Stimulated activated effector memory CD8-positive, alpha-beta T cell treated with anti-CD3 and anti-CD28 coated beads, Interleukin-12 subunit alpha, Interleukin-12 subunit beta, amount 100 ng/mL, for 72 hours (primary cell): ENCODE results near the gene MYO1A.
"Not testable (repeated sequence)": the region's sequence is repeated elsewhere in the genome, so short reads cannot be mapped to it uniquely, and the experiment has no call there.

Source experiments
- ATAC-seq: fragments of 150-1000 bp; cut with Tn5 transposase; 2 replicates; pipeline ENCODE4 v1.10.0; 2021
- DNase-seq, 2 donors: peaks; one replicate each; pipeline ENCODE4 v3.0.0; 2021 to 2022; ENCODE audit warnings: low spot score in 2 of 2
- H3K27ac Mint-ChIP-seq: one replicate; pipeline ENCODE4 v1.8.0; 2022; ENCODE audit warnings: mild to moderate bottlenecking, mixed read lengths
- H3K36me3 Mint-ChIP-seq: one replicate; pipeline ENCODE4 v1.8.0; 2022; ENCODE audit warnings: mild to moderate bottlenecking, mixed read lengths
- H3K4me1 Mint-ChIP-seq: one replicate; pipeline ENCODE4 v1.8.0; 2022; ENCODE audit warnings: mixed read lengths
- H3K4me3 Mint-ChIP-seq: one replicate; pipeline ENCODE4 v1.8.0; 2022; ENCODE audit warnings: mild to moderate bottlenecking, mixed read lengths
- H3K9me3 Mint-ChIP-seq: one replicate; pipeline ENCODE4 v1.8.0; 2022; ENCODE audit warnings: mixed read lengths

MYO1A gene

DNA sequence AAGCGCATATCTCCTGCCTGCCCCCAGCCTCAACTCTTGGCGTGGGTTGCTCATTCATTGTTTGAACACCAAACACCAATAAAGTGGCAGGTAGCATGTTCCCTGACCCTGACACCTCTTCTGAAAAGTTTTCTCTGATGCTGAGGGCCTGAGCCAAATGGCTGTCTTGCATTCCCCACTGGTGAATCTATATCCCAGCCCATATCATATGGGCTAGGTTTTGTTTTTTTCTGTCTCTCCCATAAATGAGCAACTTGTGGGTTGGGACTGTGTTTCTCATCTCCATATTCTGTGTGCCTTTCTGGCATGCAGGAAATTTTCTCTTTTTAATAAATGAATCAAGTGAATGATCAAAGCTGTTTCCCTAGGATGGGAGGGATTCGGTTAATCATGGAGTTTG, 5.0 kb downstream of the MYO1A start:
- ATAC-seq (no peak), DNase-seq (no peak)
- H3K36me3 Mint-ChIP-seq: no peaks in the 10 kb centered on the region
- no peak overlapping the region for H3K4me3 Mint-ChIP-seq
- H3K27ac Mint-ChIP-seq: no peak overlapping the region
- peaks cover 46% of the 10 kb centered on the region for H3K4me1 Mint-ChIP-seq
- no peaks in the 10 kb centered on the region for H3K9me3 Mint-ChIP-seq

DNA sequence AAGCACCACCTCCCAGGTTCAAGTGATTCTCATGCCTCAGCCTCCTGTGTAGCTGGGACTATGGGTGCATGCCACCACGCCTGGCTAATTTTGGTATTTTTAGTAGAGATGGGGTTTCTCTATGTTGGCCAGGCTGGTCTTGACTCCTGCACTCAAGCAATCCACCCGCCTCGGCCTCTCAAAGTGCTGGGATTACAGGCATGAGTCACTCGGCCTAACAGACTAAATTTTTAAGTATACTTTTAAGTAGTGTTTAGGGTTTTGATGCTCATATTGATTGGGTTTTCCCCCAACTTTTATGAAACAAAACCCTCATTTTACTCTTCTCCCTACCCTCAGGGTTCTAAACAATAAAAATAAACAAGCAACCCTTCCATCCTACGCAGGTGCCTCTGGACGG, 5.5 kb downstream of the MYO1A start:
- H3K27ac Mint-ChIP-seq: no peak overlapping the region
- no peak overlapping the region for H3K4me3 Mint-ChIP-seq
- peaks cover 45% of the 10 kb centered on the region for H3K4me1 Mint-ChIP-seq
- DNase-seq: no peak
- H3K9me3 Mint-ChIP-seq: no peaks in the 10 kb centered on the region
- ATAC-seq: no peak
- no peaks in the 10 kb centered on the region for H3K36me3 Mint-ChIP-seq

DNA sequence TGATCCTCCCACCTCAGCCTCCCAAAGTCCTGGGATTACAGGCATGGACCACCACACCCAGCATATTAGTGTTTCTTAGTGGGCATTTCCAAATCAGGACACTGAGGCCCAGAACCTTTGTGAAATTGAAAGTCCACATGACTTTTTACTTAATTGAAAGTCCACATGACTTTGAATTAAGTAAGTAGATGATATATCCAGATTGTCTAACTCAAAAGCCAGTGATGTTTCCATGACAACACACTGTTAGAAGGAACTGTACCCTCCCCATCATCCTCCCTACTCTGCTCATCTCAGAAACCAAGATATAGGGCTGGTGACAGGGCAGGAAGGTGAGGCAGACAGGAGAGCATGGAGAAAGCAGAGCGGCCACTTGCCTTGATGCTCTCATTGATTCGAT, 7.2 kb downstream of the MYO1A start:
- DNase-seq (no peak), ATAC-seq (no peak)
- H3K4me3 Mint-ChIP-seq: no peak overlapping the region
- no peak overlapping the region for H3K27ac Mint-ChIP-seq
- H3K36me3 Mint-ChIP-seq: no peaks in the 10 kb centered on the region
- H3K4me1 Mint-ChIP-seq: peaks cover 27% of the 10 kb centered on the region
- H3K9me3 Mint-ChIP-seq: no peaks in the 10 kb centered on the region

DNA sequence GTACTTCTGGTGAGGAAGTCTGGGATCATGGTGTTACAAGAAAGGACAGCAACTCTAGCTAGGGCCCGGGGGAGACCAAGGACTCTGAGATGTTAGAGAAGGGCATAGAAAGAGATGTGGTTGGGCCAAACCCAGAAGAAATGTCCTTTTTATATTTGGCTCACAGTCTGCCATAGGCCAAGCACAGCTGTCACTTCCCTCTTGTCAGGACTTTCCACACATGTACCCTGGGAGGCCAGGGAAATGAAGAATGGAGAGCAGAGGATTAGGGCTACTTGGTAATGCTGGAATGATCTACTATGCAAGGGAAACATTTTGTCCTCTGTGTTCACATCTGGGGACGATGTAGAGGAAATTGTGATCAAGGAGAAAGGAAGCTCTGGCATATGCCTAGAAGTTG, 9.2 kb downstream of the MYO1A start:
- H3K27ac Mint-ChIP-seq: no peak overlapping the region
- H3K9me3 Mint-ChIP-seq: no peaks in the 10 kb centered on the region
- DNase-seq: no peak
- no peak overlapping the region for H3K4me3 Mint-ChIP-seq
- no peak for ATAC-seq
- no peaks in the 10 kb centered on the region for H3K36me3 Mint-ChIP-seq
- H3K4me1 Mint-ChIP-seq: peaks cover 8% of the 10 kb centered on the region

DNA sequence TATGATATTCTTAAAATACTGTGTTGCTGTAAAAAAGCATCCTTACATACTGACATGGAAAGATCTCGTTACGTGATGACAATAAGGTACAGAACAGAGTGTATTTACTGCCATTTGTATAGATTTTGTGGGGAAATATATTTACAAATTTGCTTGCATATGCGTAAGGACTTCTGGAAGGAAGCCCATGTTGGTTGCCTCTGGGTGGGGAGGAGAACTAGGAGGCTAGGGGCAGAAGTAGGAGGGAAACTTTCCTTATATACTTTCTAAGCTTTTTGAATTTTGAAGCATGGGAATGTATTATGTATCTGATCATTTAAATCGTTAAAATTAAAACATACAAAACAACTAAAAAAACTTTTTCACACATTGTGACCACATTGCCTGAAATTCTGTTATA, 9.7 kb downstream of the MYO1A start:
- peaks cover 2% of the 10 kb centered on the region for H3K4me1 Mint-ChIP-seq
- DNase-seq (no peak), ATAC-seq (no peak)
- H3K9me3 Mint-ChIP-seq: no peaks in the 10 kb centered on the region
- H3K36me3 Mint-ChIP-seq: no peaks in the 10 kb centered on the region
- no peak overlapping the region for H3K27ac Mint-ChIP-seq
- no peak overlapping the region for H3K4me3 Mint-ChIP-seq

DNA sequence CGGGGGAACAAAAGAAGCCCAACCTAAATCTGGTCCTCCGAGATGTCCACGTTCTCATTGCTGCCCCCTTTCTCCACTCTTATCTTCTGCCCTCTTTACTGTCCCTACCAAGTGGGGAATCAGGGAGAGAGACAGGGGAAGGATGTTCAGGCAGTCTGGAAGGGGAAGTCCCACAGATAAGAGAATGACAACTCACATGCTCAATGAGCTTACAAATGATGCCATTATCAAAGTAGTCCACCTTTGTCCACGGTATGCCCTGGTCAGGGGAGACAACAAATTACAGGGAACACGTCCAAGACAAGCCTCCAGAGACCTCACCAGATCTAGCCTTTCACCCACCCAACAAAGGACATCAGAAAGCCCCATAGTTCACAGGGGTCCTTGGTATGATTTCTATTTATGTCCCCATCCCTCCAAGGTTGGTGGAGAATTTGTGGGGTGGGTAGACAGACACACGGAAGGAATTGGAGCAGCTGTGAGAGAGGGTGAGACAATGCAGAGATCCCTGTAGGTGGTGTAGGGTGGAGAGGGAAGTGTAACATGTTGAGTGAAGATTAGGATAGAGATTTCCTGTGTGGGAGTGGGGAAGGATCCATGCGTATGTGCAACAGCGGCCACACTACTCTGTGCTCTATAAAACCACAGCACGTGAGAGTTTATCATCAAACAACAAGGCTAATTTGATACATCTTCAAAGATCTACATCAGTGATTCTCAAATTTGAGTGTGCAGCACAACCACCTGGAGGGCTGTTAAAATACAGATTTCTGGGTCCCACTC, 10.7 kb downstream of the MYO1A start:
- ATAC-seq: no peak
- no peaks in the 10 kb centered on the region for H3K9me3 Mint-ChIP-seq

DNA sequence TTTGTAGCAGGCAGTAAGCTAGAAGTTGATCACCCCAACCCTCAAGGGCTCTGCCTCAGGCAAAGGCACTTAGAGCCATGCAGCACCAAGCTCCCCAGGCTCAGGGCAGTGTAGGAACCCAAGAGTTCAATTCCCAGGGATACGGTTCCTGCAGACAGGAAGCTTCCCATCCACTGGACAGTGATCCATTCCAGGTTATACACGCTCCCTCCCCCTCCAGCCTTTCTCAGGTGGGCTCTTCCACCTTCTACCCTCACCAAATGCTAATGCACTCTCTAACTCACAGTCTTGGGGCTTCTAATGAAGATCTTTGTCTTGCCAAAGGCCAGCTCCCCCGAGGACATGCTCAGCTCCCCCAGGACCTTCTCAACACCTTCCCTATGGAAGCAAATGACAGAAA, 12.7 kb downstream of the MYO1A start:
- H3K36me3 Mint-ChIP-seq: no peaks in the 10 kb centered on the region
- H3K27ac Mint-ChIP-seq: no peak overlapping the region
- no peaks in the 10 kb centered on the region for H3K4me1 Mint-ChIP-seq
- DNase-seq: no peak
- no peak for ATAC-seq
- no peaks in the 10 kb centered on the region for H3K9me3 Mint-ChIP-seq
- H3K4me3 Mint-ChIP-seq: no peak overlapping the region

More for the DNA sequence above, 10.7 kb downstream of the MYO1A start:
- no peaks in the 10 kb centered on the region for H3K36me3 Mint-ChIP-seq
- H3K4me3 Mint-ChIP-seq: no peak overlapping the region
- H3K27ac Mint-ChIP-seq: no peak overlapping the region
- no peak for DNase-seq
- no peaks in the 10 kb centered on the region for H3K4me1 Mint-ChIP-seq

DNA sequence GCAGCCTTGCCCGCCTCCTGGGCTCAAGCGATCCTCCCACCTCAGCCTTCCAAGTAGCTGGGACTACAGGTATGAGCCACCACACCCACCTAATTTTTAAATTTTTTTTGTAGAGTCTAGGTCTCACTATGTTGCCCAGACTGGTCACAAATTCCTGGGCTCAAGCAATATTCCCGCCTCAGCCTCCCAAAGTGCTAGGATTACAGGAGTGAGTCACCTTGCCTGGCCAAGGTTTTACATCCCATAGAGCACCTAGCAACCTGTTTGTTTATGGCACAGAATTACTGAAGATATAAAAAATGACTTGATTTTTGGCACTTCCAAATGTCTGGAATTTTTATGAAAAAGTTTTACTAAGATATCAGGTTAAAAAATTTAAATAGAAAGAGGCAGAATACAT, 16.5 kb downstream of the MYO1A start:
- no peaks in the 10 kb centered on the region for H3K36me3 Mint-ChIP-seq
- ATAC-seq (no peak), DNase-seq (no peak)
- no peaks in the 10 kb centered on the region for H3K9me3 Mint-ChIP-seq
- no peak overlapping the region for H3K4me3 Mint-ChIP-seq
- no peak overlapping the region for H3K27ac Mint-ChIP-seq
- peaks cover 19% of the 10 kb centered on the region for H3K4me1 Mint-ChIP-seq

DNA sequence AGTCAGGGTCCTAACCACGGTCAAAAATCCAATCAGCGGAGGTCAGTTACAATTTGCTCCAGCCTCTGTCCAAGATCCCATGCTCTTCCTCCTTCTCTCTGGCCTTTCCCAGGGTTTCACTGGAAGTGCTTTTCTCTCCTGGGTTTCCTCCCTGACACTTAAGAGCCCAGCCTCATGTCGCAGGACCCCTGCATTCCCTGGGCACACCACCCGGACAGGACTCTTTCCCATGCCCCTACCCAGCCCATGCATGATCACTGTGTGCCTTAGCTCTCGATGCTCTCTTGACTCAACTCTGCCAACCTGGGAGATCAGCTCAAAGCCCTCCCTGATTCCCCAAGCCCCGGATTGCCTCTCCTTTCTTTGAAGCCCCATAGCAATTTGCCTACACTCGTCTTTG, 18.1 kb downstream of the MYO1A start:
- Mint-ChIP-seq H3K4me3 (no peak overlapping the region), H3K4me1 (peaks cover 31% of the 10 kb centered on the region), H3K27ac (peak overlapping the region; percentile 63), H3K9me3 (no peaks in the 10 kb centered on the region), H3K36me3 (no peaks in the 10 kb centered on the region)
- ATAC-seq: no peak
- no peak for DNase-seq

DNA sequence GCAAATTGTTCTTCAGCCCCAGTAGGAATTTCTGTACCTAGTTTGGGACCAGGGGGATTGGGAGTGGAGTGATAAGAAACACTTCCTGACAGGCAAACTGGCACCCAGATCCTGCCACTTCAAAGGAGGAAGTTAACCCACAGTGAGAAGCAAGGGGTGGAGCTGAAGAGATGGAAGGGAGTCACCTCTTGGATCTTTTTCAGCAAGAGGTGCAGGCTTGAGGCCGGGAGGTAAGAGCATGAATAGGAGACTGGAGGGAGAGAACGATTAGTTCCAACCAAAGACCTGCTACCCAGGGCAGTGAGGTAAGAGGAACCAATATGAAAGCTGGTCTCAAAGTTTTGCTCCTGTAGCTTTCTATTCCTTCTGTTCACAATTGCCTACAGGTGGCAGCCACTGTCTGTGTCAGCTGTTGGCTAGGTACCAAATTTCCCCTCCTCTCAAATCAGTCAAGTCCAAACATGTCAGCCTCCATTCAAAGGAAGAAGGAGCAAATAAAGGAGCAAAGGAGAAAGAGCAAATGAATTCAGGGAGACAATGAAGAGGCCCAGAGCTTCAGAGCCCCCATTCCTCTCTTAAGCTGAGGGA, 18.7 kb downstream of the MYO1A start:
- no peak for DNase-seq
- Mint-ChIP-seq H3K9me3 (no peaks in the 10 kb centered on the region), H3K27ac (peak overlapping the region; percentile 63), H3K4me1 (peaks cover 36% of the 10 kb centered on the region), H3K4me3 (no peak overlapping the region), H3K36me3 (no peaks in the 10 kb centered on the region)
- peak; percentile 58 for ATAC-seq

DNA sequence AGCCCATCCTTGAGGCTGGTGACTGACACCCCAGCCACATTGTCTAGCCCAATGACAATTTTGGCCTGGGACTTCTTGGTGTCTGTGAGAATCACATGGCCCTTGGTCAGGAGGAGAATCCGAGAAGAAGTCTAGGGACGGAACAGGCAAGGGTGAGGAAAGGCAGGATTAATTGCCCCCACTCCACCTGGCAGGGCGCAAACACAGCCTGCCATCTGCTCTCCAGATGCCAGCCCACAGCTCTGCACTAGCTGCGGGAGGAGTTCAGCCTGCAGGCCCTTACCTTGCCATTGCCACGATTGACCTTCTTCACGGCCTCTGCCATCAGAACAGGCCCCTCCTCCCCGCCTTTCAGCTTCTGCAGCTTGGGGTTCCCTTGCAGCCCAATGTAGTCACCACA, 20.5 kb downstream of the MYO1A start:
- Mint-ChIP-seq H3K27ac (no peak overlapping the region), H3K9me3 (no peaks in the 10 kb centered on the region), H3K4me3 (no peak overlapping the region), H3K36me3 (no peaks in the 10 kb centered on the region), H3K4me1 (peaks cover 40% of the 10 kb centered on the region)
- DNase-seq (no peak), ATAC-seq (no peak)

DNA sequence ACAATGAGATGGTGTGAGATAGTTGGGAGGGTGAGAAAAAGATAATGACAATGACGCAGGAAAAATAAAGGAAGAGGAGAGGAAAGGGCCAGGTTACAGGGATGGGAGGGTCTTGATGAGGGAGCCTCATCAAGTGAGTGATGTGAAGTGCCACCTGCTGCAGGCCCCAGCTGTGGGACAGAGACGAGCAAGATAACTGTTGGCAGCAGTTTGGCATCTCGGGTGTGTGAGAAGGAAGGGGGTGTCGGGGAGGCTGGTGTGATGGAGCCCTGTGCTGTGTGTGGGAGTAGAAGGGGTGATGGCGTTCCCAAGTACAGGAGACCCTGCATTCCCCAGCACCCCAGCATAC, 22.1 kb downstream of the MYO1A start:
- DNase-seq (no peak), ATAC-seq (peak; percentile 36)
- peaks cover 40% of the 10 kb centered on the region for H3K4me1 Mint-ChIP-seq
- H3K4me3 Mint-ChIP-seq: no peak overlapping the region
- H3K9me3 Mint-ChIP-seq: no peaks in the 10 kb centered on the region
- H3K36me3 Mint-ChIP-seq: no peaks in the 10 kb centered on the region
- peak overlapping the region; percentile 39 for H3K27ac Mint-ChIP-seq

DNA sequence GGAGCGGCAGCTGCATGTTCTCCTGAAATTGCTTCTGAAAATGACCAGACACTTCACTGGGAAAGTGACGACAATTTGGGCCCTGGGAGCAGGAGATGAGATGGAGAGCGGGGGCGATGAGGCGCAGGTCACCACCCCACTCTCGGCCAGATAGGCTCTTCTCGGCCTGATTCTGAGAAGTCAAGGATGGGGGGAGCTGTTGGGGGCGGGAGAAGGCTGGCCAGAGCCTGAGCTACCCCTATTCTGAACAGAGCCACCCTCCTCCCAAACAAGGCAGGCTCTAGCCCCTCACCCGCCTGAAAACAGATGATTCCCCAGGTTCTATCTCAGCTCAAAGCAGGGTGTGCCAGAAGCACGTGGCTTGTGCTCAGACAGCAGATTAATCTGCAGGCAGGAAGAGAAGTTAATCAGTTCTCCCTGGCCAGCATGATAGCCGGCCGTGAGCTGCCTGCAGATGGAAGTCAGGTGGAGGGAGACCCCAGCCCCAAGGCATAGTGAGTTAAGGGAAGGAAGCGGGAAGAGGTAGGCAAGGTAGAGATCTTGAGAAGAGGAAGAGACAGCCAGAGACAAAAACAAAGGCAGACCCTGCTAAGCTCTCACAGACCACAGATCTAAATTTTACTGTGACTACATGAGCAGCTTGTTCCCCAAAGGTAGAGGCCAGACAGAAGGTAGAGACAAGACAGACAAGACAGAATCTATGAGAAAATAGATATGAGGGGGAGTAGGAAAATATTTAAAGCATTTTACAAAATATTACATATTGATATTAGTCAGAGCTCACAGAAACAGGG, 22.7 kb downstream of the MYO1A start:
- Mint-ChIP-seq H3K4me3 (no peak overlapping the region), H3K27ac (peak overlapping the region; percentile 39), H3K9me3 (no peaks in the 10 kb centered on the region), H3K36me3 (no peaks in the 10 kb centered on the region), H3K4me1 (peaks cover 40% of the 10 kb centered on the region)
- ATAC-seq: peak; percentile 19
- DNase-seq: no peak

DNA sequence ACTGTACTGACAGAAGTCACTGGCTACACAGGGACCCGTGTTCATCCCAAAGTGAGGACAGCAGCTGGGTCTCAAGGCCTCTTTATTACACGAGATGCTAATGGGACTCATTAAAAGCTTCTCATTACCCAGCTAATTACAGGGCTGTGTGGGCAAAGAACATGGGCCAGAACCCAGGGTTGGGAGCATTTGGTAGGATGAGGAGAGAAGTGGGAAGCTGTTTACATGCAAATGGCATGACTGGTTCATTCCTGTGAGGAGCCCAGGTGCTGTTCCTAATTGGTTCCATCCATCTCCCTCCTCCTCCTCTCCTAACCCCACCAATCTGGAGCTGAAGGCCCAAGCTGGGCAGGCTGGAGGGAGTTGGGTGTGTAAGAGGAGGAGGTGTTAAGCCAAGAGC, 24.7 kb downstream of the MYO1A start:
- Mint-ChIP-seq H3K9me3 (no peaks in the 10 kb centered on the region), H3K4me1 (peaks cover 21% of the 10 kb centered on the region), H3K4me3 (no peak overlapping the region), H3K27ac (no peak overlapping the region), H3K36me3 (no peaks in the 10 kb centered on the region)
- no peak for ATAC-seq
- no peak for DNase-seq

DNA sequence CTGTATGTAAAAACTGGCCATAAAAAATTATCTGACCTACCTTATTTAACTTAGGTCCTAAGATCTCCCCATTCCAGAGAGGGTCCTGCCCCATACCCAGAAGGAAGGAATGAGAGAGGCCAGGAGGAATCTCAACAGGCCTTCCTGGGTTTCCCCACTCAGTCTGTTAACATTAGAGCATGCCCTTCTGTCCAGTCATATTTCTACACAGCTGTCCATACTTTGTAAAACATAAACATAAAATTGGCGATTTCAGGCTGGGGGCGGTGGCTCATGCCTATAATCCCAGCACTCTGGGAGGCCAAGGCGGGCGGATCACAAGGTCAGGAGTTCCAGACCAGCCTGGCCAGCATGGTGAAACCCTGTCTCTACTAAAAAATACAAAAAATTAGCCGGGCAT, 27.6 kb downstream of the MYO1A start:
- ATAC-seq, H3K27ac Mint-ChIP-seq, H3K4me3 Mint-ChIP-seq, H3K36me3 Mint-ChIP-seq, H3K9me3 Mint-ChIP-seq, DNase-seq: not testable (repeated sequence)
- H3K4me1 Mint-ChIP-seq: peaks cover 14% of the 10 kb centered on the region
